BE2C (cell line): ENCODE results near the gene NF1.

Source experiments
- DNase-seq: peaks from one replicate; pipeline ENCODE4 v3.0.0-alpha.2; 2020
- H3K27me3 ChIP-seq: fragments of 250-450 bp; sonication (Bioruptor Pico); 2 replicates; pipeline ENCODE4 v1.5.1; 2020; ENCODE audit warnings: mild to moderate bottlenecking
- H3K36me3 ChIP-seq: fragments of 250-450 bp; sonication (Bioruptor Pico); 2 replicates; pipeline ENCODE4 v1.5.1; 2020; ENCODE audit warnings: mild to moderate bottlenecking
- H3K4me1 ChIP-seq: fragments of 250-450 bp; sonication (Bioruptor Pico); 2 replicates; pipeline ENCODE4 v1.5.1; 2020
- H3K4me3 ChIP-seq: 2 replicates; pipeline ENCODE4 v1.5.1; 2011; ENCODE audit warnings: low read depth, low read length
- H3K9me3 ChIP-seq: fragments of 250-450 bp; sonication (Bioruptor Pico); 2 replicates; pipeline ENCODE4 v1.5.1; 2020
- CTCF ChIP-seq: IDR thresholded peaks from 2 replicates; pipeline ENCODE4 v1.5.1; 2012; ENCODE audit warnings: mild to moderate bottlenecking, low read depth, low read length

The NF1 gene

GRCh38 chr17:31241116-31241515, 146.3 kb downstream of the NF1 start:
- H3K36me3 ChIP-seq, result no peaks in the 10 kb centered on the region; the same call in 1 of the 2 replicates
- TF ChIP-seq CTCF, result no peak
- H3K4me1 ChIP-seq, result no peaks in the 10 kb centered on the region
- no peaks in the 10 kb centered on the region for H3K27me3 ChIP-seq
- H3K4me3 ChIP-seq, result no peak overlapping the region
- no peak for DNase-seq
- no peaks in the 10 kb centered on the region for H3K9me3 ChIP-seq

GRCh38 chr17:31248986-31249834, 154.4 kb downstream of the NF1 start:
- Histone ChIP-seq H3K9me3 (no peaks in the 10 kb centered on the region), H3K36me3 (no peaks in the 10 kb centered on the region), H3K4me3 (no peak overlapping the region), H3K4me1 (no peaks in the 10 kb centered on the region; the same call in 1 of the 2 replicates), H3K27me3 (no peaks in the 10 kb centered on the region)
- no peak for TF ChIP-seq CTCF
- no peak for DNase-seq

- no peaks in the 10 kb centered on the region for H3K36me3 ChIP-seq
- no peak for DNase-seq
- TF ChIP-seq CTCF, result no peak
Observed at GRCh38 chr17:31249835-31250141, 155.0 kb downstream of the NF1 start.

GRCh38 chr17:31250229-31250628, 155.5 kb downstream of the NF1 start:
- TF ChIP-seq CTCF, result no peak
- Histone ChIP-seq H3K9me3 (no peaks in the 10 kb centered on the region), H3K4me3 (no peak overlapping the region), H3K36me3 (no peaks in the 10 kb centered on the region), H3K4me1 (no peaks in the 10 kb centered on the region; the same call in 1 of the 2 replicates), H3K27me3 (no peaks in the 10 kb centered on the region)
- DNase-seq, result no peak

More at GRCh38 chr17:31249835-31250141, 155.0 kb downstream of the NF1 start:
- Histone ChIP-seq H3K4me3 (no peak overlapping the region), H3K9me3 (no peaks in the 10 kb centered on the region), H3K4me1 (no peaks in the 10 kb centered on the region; the same call in 1 of the 2 replicates), H3K27me3 (no peaks in the 10 kb centered on the region)

GRCh38 chr17:31251105-31251969, 156.6 kb downstream of the NF1 start:
- Histone ChIP-seq H3K27me3 (no peaks in the 10 kb centered on the region), H3K9me3 (no peaks in the 10 kb centered on the region), H3K4me3 (no peak overlapping the region), H3K4me1 (no peaks in the 10 kb centered on the region; the same call in 1 of the 2 replicates), H3K36me3 (no peaks in the 10 kb centered on the region)
- no peak for DNase-seq
- TF ChIP-seq CTCF, result no peak
